ENCODE measurements around the gene VPS9D1.

Gene VPS9D1

GRCh38 chr16:89738072-89738377 is 17.3 kb upstream of the VPS9D1 start:
- no peak for DNase-seq (ENCODE audit: low read depth, low spot score)
- peaks cover 30% of the 10 kb centered on the region; the same call in 1 of the 2 replicates for H3K36me3 ChIP-seq (ENCODE audit: insufficient read depth, low read length)
- TF ChIP-seq FOXP2 (optimal IDR thresholded peaks at IDR 0.05; ENCODE audit: control extremely low read depth, extremely low read length, insufficient read depth) (no peak), POLR2AphosphoS5 (IDR thresholded peaks at IDR 0.05; ENCODE audit: borderline replicate concordance, low read depth, low read length) (no peak), EZH2 (IDR thresholded peaks at IDR 0.05) (no peak)
- no peak overlapping the region for H3K9ac ChIP-seq (ENCODE audit: insufficient read length)
- no peak overlapping the region for H3K27ac ChIP-seq
- no peak overlapping the region for H3K4me3 ChIP-seq
- no peaks in the 10 kb centered on the region for H3K9me3 ChIP-seq (ENCODE audit: low read depth, low read length)

GRCh38 chr16:89737341-89738071 is 16.8 kb upstream of the VPS9D1 start:
- no peak for TF ChIP-seq EZH2 (IDR thresholded peaks at IDR 0.05)
- no peak for TF ChIP-seq POLR2AphosphoS5 (IDR thresholded peaks at IDR 0.05; ENCODE audit: borderline replicate concordance, low read depth, low read length)
- TF ChIP-seq FOXP2 (optimal IDR thresholded peaks at IDR 0.05; ENCODE audit: control extremely low read depth, extremely low read length, insufficient read depth) = no peak
- Histone ChIP-seq H3K27ac (no peak overlapping the region), H3K4me3 (no peak overlapping the region), H3K36me3 (ENCODE audit: insufficient read depth, low read length) (peaks cover 30% of the 10 kb centered on the region; the same call in 1 of the 2 replicates), H3K9ac (ENCODE audit: insufficient read length) (no peak overlapping the region), H3K9me3 (ENCODE audit: low read depth, low read length) (no peaks in the 10 kb centered on the region)
- no peak for DNase-seq (ENCODE audit: low read depth, low spot score)

GRCh38 chr16:89736554-89736953 is 15.9 kb upstream of the VPS9D1 start:
- Histone ChIP-seq H3K4me3 (no peak overlapping the region), H3K27ac (no peak overlapping the region), H3K9ac (ENCODE audit: insufficient read length) (no peak overlapping the region), H3K9me3 (ENCODE audit: low read depth, low read length) (no peaks in the 10 kb centered on the region), H3K36me3 (ENCODE audit: insufficient read depth, low read length) (peaks cover 30% of the 10 kb centered on the region; the same call in 1 of the 2 replicates)
- TF ChIP-seq POLR2AphosphoS5 (IDR thresholded peaks at IDR 0.05; ENCODE audit: borderline replicate concordance, low read depth, low read length) = no peak
- no peak for TF ChIP-seq FOXP2 (optimal IDR thresholded peaks at IDR 0.05; ENCODE audit: control extremely low read depth, extremely low read length, insufficient read depth)
- TF ChIP-seq EZH2 (IDR thresholded peaks at IDR 0.05) = no peak
- no peak for DNase-seq (ENCODE audit: low read depth, low spot score)

GRCh38 chr16:89733792-89734191 is 13.1 kb upstream of the VPS9D1 start:
- TF ChIP-seq FOXP2 (optimal IDR thresholded peaks at IDR 0.05; ENCODE audit: control extremely low read depth, extremely low read length, insufficient read depth) (no peak), EZH2 (IDR thresholded peaks at IDR 0.05) (no peak), POLR2AphosphoS5 (IDR thresholded peaks at IDR 0.05; ENCODE audit: borderline replicate concordance, low read depth, low read length) (no peak)

GRCh38 chr16:89733322-89733721 is 12.6 kb upstream of the VPS9D1 start:
- DNase-seq (ENCODE audit: low read depth, low spot score) = no peak
- Histone ChIP-seq H3K9me3 (ENCODE audit: low read depth, low read length) (no peaks in the 10 kb centered on the region), H3K36me3 (ENCODE audit: insufficient read depth, low read length) (peaks cover 15% of the 10 kb centered on the region; the same call in 1 of the 2 replicates), H3K4me3 (no peak overlapping the region), H3K27ac (no peak overlapping the region), H3K9ac (ENCODE audit: insufficient read length) (no peak overlapping the region)
- TF ChIP-seq EZH2 (IDR thresholded peaks at IDR 0.05) = no peak
- TF ChIP-seq FOXP2 (optimal IDR thresholded peaks at IDR 0.05; ENCODE audit: control extremely low read depth, extremely low read length, insufficient read depth) = no peak
- no peak for TF ChIP-seq POLR2AphosphoS5 (IDR thresholded peaks at IDR 0.05; ENCODE audit: borderline replicate concordance, low read depth, low read length)

More at GRCh38 chr16:89733792-89734191, 13.1 kb upstream of the VPS9D1 start:
- no peaks in the 10 kb centered on the region for H3K9me3 ChIP-seq (ENCODE audit: low read depth, low read length)
- no peak overlapping the region for H3K4me3 ChIP-seq
- no peak overlapping the region for H3K9ac ChIP-seq (ENCODE audit: insufficient read length)
- H3K36me3 ChIP-seq (ENCODE audit: insufficient read depth, low read length) = peaks cover 19% of the 10 kb centered on the region; the same call in 1 of the 2 replicates
- no peak overlapping the region for H3K27ac ChIP-seq
- DNase-seq (ENCODE audit: low read depth, low spot score) = no peak

- Histone ChIP-seq H3K36me3 (ENCODE audit: insufficient read depth, low read length) (peaks cover 11% of the 10 kb centered on the region; the same call in 1 of the 2 replicates), H3K9ac (ENCODE audit: insufficient read length) (no peak overlapping the region), H3K27ac (no peak overlapping the region), H3K4me3 (no peak overlapping the region), H3K9me3 (ENCODE audit: low read depth, low read length) (no peaks in the 10 kb centered on the region)
- TF ChIP-seq POLR2AphosphoS5 (IDR thresholded peaks at IDR 0.05; ENCODE audit: borderline replicate concordance, low read depth, low read length) = no peak
- TF ChIP-seq EZH2 (IDR thresholded peaks at IDR 0.05) = no peak
- no peak for TF ChIP-seq FOXP2 (optimal IDR thresholded peaks at IDR 0.05; ENCODE audit: control extremely low read depth, extremely low read length, insufficient read depth)
- no peak for DNase-seq (ENCODE audit: low read depth, low spot score)
Observed at GRCh38 chr16:89732918-89733242, 12.2 kb upstream of the VPS9D1 start.

GRCh38 chr16:89732142-89732917 is 11.6 kb upstream of the VPS9D1 start:
- 0 out of 2 replicates have a peak overlapping the region, but pooled peaks have one; percentile 42 for H3K27ac ChIP-seq
- TF ChIP-seq EZH2 (IDR thresholded peaks at IDR 0.05) (no peak), POLR2AphosphoS5 (IDR thresholded peaks at IDR 0.05; ENCODE audit: borderline replicate concordance, low read depth, low read length) (no peak), FOXP2 (optimal IDR thresholded peaks at IDR 0.05; ENCODE audit: control extremely low read depth, extremely low read length, insufficient read depth) (no peak)
- H3K9ac ChIP-seq (ENCODE audit: insufficient read length) = no peak overlapping the region

GRCh38 chr16:89730610-89731234 is 10.0 kb upstream of the VPS9D1 start:
- H3K36me3 ChIP-seq (ENCODE audit: insufficient read depth, low read length) = peaks cover 4% of the 10 kb centered on the region; the same call in 1 of the 2 replicates
- no peak for DNase-seq (ENCODE audit: low read depth, low spot score)
- no peak overlapping the region for H3K9ac ChIP-seq (ENCODE audit: insufficient read length)
- H3K27ac ChIP-seq = no peak overlapping the region
- no peak overlapping the region for H3K4me3 ChIP-seq
- H3K9me3 ChIP-seq (ENCODE audit: low read depth, low read length) = no peaks in the 10 kb centered on the region
- no peak; the same call in 1 of the 2 replicates for TF ChIP-seq POLR2AphosphoS5 (IDR thresholded peaks at IDR 0.05; ENCODE audit: borderline replicate concordance, low read depth, low read length)
- no peak for TF ChIP-seq FOXP2 (optimal IDR thresholded peaks at IDR 0.05; ENCODE audit: control extremely low read depth, extremely low read length, insufficient read depth)
- TF ChIP-seq EZH2 (IDR thresholded peaks at IDR 0.05) = no peak

More at GRCh38 chr16:89732142-89732917, 11.6 kb upstream of the VPS9D1 start:
- peaks cover 7% of the 10 kb centered on the region; the same call in 1 of the 2 replicates for H3K36me3 ChIP-seq (ENCODE audit: insufficient read depth, low read length)
- H3K4me3 ChIP-seq = no peak overlapping the region
- no peaks in the 10 kb centered on the region for H3K9me3 ChIP-seq (ENCODE audit: low read depth, low read length)
- DNase-seq (ENCODE audit: low read depth, low spot score) = no peak

Measured in SK-N-MC (cell line).